Amniotic stem cell (primary cell): Measurements from ENCODE around the gene SLC25A13.

ENCODE experiments used
- DNase-seq: peaks from one replicate; lab custom pipeline; 2025; lab: John Stamatoyannopoulos, UW

The SLC25A13 gene

GRCh38 chr7:96090756-96091155 is 231.1 kb downstream of the SLC25A13 start:
- no peak for DNase-seq

GRCh38 chr7:96089511-96089910 is 232.4 kb downstream of the SLC25A13 start:
- no peak for DNase-seq

GRCh38 chr7:96088579-96088978 is 233.3 kb downstream of the SLC25A13 start:
- no peak for DNase-seq

GRCh38 chr7:96085953-96086352 is 235.9 kb downstream of the SLC25A13 start:
- no peak for DNase-seq

- no peak for DNase-seq
These were observed 236.9 kb downstream of the SLC25A13 start for GRCh38 chr7:96084881-96085553.

- DNase-seq: no peak
These were observed 241.9 kb downstream of the SLC25A13 start for GRCh38 chr7:96080027-96080426.

- DNase-seq: no peak
These were observed 245.6 kb downstream of the SLC25A13 start for GRCh38 chr7:96076350-96076707.

GRCh38 chr7:96075510-96076349 is 246.2 kb downstream of the SLC25A13 start:
- DNase-seq: peak; percentile 24

GRCh38 chr7:96074871-96075270 is 247.0 kb downstream of the SLC25A13 start:
- no peak for DNase-seq
